ENCODE data around the gene ECI2. TPM values are rescaled to one million over a fixed set of nuclear protein-coding genes. Genes with fewer than 3 reads are reported as not detected.

Gene ECI2
- total and polyA plus RNA-seq, 2 donors (not counting 1 experiment from before 2014, with no cell fraction given), result 15.2 to 28.3 TPM

DNA sequence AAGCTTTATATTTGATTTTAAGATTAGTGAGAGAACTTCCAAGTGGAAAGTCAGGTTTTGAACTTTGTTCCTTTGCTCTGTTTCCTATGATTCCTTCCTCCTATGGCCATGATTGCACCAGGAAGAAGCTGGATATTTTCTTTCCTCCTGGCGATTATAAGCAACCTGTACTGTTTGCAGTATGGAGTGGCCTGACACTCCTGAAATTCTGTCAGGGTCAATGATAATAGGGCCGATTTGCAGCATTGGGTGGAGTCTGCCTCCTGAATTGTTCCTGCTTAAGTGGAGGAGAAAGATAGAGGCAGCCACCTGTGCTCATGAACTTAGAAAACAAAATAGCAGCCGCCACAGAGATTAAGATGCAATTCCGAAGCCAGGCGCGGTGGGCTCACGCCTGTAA lies 46.7 kb downstream of the ECI2 start:
- Histone ChIP-seq H3K27me3 (replicated peaks in 1 of 4; ENCODE audit: control extremely low read depth in 1 of 4, control insufficient read depth in 3 of 4, insufficient read depth in 4 of 4, low read length in 3 of 4) (no peaks in the 10 kb centered on the region), H3K9ac (ENCODE audit: low read length) (no peak overlapping the region), H4K20me1 (ENCODE audit: control insufficient read depth, insufficient read depth, low read length, poor library complexity, severe bottlenecking) (no peaks in the 10 kb centered on the region), H3K79me2 (ENCODE audit: control insufficient read depth, insufficient read depth, low read length) (no peaks in the 10 kb centered on the region), H2AFZ (ENCODE audit: insufficient read depth, low read depth, low read length, poor library complexity, severe bottlenecking) (no peak overlapping the region), H3K9me3 (ENCODE audit: control extremely low read depth in 1 of 3, control insufficient read depth in 2 of 3, insufficient read depth in 1 of 3, low read length in 2 of 3) (no peaks in the 10 kb centered on the region), H3K27ac (ENCODE audit: low read length in 2 of 2) (no peak overlapping the region), H3K4me2 (replicated peaks; ENCODE audit: low read depth, low read length, poor library complexity, severe bottlenecking) (no peak overlapping the region), H3K4me1 (ENCODE audit: control insufficient read depth in 2 of 2, insufficient read depth in 2 of 2, low read length in 2 of 2) (no peaks in the 10 kb centered on the region), H3K4me3 (ENCODE audit: control extremely low read depth in 1 of 5, extremely low read depth in 1 of 5, insufficient read depth in 1 of 5, low read depth in 2 of 5, low read length in 4 of 5) (no peak overlapping the region), H3K36me3 (replicated peaks in 1 of 2; ENCODE audit: control extremely low read depth in 1 of 2, control insufficient read depth in 1 of 2, extremely low read depth in 1 of 2, insufficient read depth in 2 of 2, low read length in 1 of 2) (no peaks in the 10 kb centered on the region)
- no peak overlapping the region for H3K27ac Mint-ChIP-seq
- intact Hi-C loops (cut with micrococcal nuclease), result no loop called here
- WGBS (ENCODE audit: insufficient coverage), result 94% methylated on average over 7 of the region's 7 CpGs
- POLR2A ChIA-PET, result no interaction called here
- TF ChIP-seq, protein P1, sequence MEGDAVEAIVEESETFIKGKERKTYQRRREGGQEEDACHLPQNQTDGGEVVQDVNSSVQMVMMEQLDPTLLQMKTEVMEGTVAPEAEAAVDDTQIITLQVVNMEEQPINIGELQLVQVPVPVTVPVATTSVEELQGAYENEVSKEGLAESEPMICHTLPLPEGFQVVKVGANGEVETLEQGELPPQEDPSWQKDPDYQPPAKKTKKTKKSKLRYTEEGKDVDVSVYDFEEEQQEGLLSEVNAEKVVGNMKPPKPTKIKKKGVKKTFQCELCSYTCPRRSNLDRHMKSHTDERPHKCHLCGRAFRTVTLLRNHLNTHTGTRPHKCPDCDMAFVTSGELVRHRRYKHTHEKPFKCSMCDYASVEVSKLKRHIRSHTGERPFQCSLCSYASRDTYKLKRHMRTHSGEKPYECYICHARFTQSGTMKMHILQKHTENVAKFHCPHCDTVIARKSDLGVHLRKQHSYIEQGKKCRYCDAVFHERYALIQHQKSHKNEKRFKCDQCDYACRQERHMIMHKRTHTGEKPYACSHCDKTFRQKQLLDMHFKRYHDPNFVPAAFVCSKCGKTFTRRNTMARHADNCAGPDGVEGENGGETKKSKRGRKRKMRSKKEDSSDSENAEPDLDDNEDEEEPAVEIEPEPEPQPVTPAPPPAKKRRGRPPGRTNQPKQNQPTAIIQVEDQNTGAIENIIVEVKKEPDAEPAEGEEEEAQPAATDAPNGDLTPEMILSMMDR (IDR thresholded peaks at IDR 0.05), result no peak
- no peak for TF ChIP-seq EZH2 (IDR thresholded peaks at IDR 0.05; ENCODE audit: borderline replicate concordance, insufficient read depth, low read depth, low read length, poor library complexity, severe bottlenecking)
- CTCF ChIA-PET, result no interaction called here
- DNase-seq (no peak), ATAC-seq (ENCODE audit: low read depth) (no peak)
- no peaks in the 10 kb centered on the region for H3K9me3 Mint-ChIP-seq (ENCODE audit: insufficient read depth)
- no peak overlapping the region for H3K4me3 Mint-ChIP-seq
- peaks cover 3% of the 10 kb centered on the region for H3K27me3 Mint-ChIP-seq
- H3K4me1 Mint-ChIP-seq, result no peaks in the 10 kb centered on the region

DNA sequence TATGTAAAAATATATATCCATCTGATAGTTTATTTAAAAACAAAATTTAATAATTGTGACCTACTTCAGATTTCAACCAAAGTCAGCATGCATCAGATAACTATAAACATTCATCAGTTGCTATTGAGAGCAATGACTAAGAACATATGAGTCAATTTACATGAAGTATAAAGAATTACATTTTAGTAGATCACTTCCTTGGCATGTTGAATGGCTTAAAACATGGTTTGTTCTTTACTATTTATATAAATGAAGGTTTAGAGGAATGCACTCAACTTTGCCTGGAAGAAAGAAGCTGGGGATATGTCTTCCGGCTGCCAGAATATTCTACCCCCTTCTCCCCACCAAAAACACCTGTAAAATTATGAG lies 50.1 kb downstream of the ECI2 start:
- H3K4me1 ChIP-seq (ENCODE audit: control insufficient read depth in 2 of 2, insufficient read depth in 2 of 2, low read length in 2 of 2), result no peaks in the 10 kb centered on the region
- WGBS (ENCODE audit: insufficient coverage), result no CpG with 5 or more reads among the region's 1 CpG
- H3K9me3 ChIP-seq (ENCODE audit: control extremely low read depth in 1 of 3, control insufficient read depth in 2 of 3, insufficient read depth in 1 of 3, low read length in 2 of 3), result no peaks in the 10 kb centered on the region
- H3K4me3 Mint-ChIP-seq, result no peak overlapping the region
- ChIA-PET CTCF (no interaction called here), POLR2A (no interaction called here)
- H3K4me2 ChIP-seq (replicated peaks; ENCODE audit: low read depth, low read length, poor library complexity, severe bottlenecking), result no peak overlapping the region
- H3K79me2 ChIP-seq (ENCODE audit: control insufficient read depth, insufficient read depth, low read length), result no peaks in the 10 kb centered on the region
- H4K20me1 ChIP-seq (ENCODE audit: control insufficient read depth, insufficient read depth, low read length, poor library complexity, severe bottlenecking), result no peaks in the 10 kb centered on the region
- H3K9ac ChIP-seq (ENCODE audit: low read length), result no peak overlapping the region
- no peaks in the 10 kb centered on the region for H3K27me3 ChIP-seq (replicated peaks in 1 of 4; ENCODE audit: control extremely low read depth in 1 of 4, control insufficient read depth in 3 of 4, insufficient read depth in 4 of 4, low read length in 3 of 4)
- H3K27ac ChIP-seq (ENCODE audit: low read length in 2 of 2), result no peak overlapping the region
- no peak overlapping the region for H3K27ac Mint-ChIP-seq
- no peaks in the 10 kb centered on the region for H3K9me3 Mint-ChIP-seq (ENCODE audit: insufficient read depth)
- peaks cover 3% of the 10 kb centered on the region for H3K27me3 Mint-ChIP-seq
- no peaks in the 10 kb centered on the region for H3K4me1 Mint-ChIP-seq
- DNase-seq, result no peak
- no peak overlapping the region for H2AFZ ChIP-seq (ENCODE audit: insufficient read depth, low read depth, low read length, poor library complexity, severe bottlenecking)
- TF ChIP-seq EZH2 (IDR thresholded peaks at IDR 0.05; ENCODE audit: borderline replicate concordance, insufficient read depth, low read depth, low read length, poor library complexity, severe bottlenecking), result no peak
- TF ChIP-seq, protein P1 (IDR thresholded peaks at IDR 0.05), result no peak
- H3K36me3 ChIP-seq (replicated peaks in 1 of 2; ENCODE audit: control extremely low read depth in 1 of 2, control insufficient read depth in 1 of 2, extremely low read depth in 1 of 2, insufficient read depth in 2 of 2, low read length in 1 of 2), result no peaks in the 10 kb centered on the region
- intact Hi-C loops (cut with micrococcal nuclease), result no loop called here
- no peak for ATAC-seq (ENCODE audit: low read depth)
- no peak overlapping the region for H3K4me3 ChIP-seq (ENCODE audit: control extremely low read depth in 1 of 5, extremely low read depth in 1 of 5, insufficient read depth in 1 of 5, low read depth in 2 of 5, low read length in 4 of 5)

Measured in B cell (primary cell).